Transverse colon (tissue), 4 donors: Measurements from ENCODE around the gene NEK1. TPM values are rescaled to one million over a fixed set of nuclear protein-coding genes. Genes with fewer than 3 reads are reported as not detected.

Experiments
- DNase-seq: peaks from one replicate; pipeline ENCODE4 v3.0.0-alpha.2; 2019
- H3K27ac ChIP-seq, 4 donors: fragments of 200-600 bp; sonication (generic); 2 replicates each; pipeline ENCODE4 v1.5.1; 2016 to 2018; ENCODE audit warnings: inconsistent platforms in 4 of 4
- H3K27me3 ChIP-seq: fragments of 200-600 bp; sonication (generic); 2 replicates; pipeline ENCODE4 v1.5.1; 2017; ENCODE audit warnings: inconsistent platforms
- H3K36me3 ChIP-seq, 4 donors: fragments of 200-600 bp; sonication (generic); 2 replicates each; pipeline ENCODE4 v1.5.1; 2017 to 2019; ENCODE audit warnings: inconsistent platforms in 4 of 4
- H3K4me1 ChIP-seq, 4 donors: fragments of 200-600 bp; sonication (generic); 2 replicates each; pipeline ENCODE4 v1.5.1; 2017 to 2020; ENCODE audit warnings: inconsistent platforms in 4 of 4
- H3K4me3 ChIP-seq, 4 donors: fragments of 200-600 bp; sonication (generic); 1 replicate in 1 of 4; 2 replicates in 3 of 4; pipeline versions ENCODE4 v1.5.1 to v1.6.1; 2017 to 2019; ENCODE audit warnings: inconsistent platforms in 4 of 4
- H3K9me3 ChIP-seq, 2 donors: fragments of 200-600 bp; sonication (generic); 2 replicates each; pipeline ENCODE4 v1.5.1; 2017 to 2019; ENCODE audit warnings: inconsistent platforms in 2 of 2
- EP300 ChIP-seq: sonication (generic); formaldehyde crosslinking; IDR thresholded peaks from one replicate; pipeline ENCODE4 v1.6.1; 2017; ENCODE audit warnings: antibody characterized with exemption, low read depth
- POLR2A ChIP-seq: fragments of 450-650 bp; IDR thresholded peaks from one replicate; pipeline ENCODE4 v1.6.1; 2016; ENCODE audit warnings: antibody characterized with exemption, mild to moderate bottlenecking, moderate library complexity
- POLR2AphosphoS5 ChIP-seq, 3 donors: sonication (generic); formaldehyde crosslinking; IDR thresholded peaks; one replicate each; pipeline ENCODE4 v1.6.1; 2016; ENCODE audit warnings: antibody characterized with exemption in 3 of 3
- WGBS, 2 donors: methylation state at CpG; one replicate each; pipeline ENCODE4 v1.1.5; 2018; ENCODE audit warnings: low coverage in 1 of 2; 5-methylcytosine and 5-hydroxymethylcytosine counted together
- in situ Hi-C, 4 donors: fragments of 200-750 bp; cut with MboI; loops; one replicate each; pipeline versions ENCODE4 v1.15.0 to v1.15.1; 2017; ENCODE audit warnings: low sequenced_read_pairs in 3 of 4, low pct_ligation_motif_present in 1 of 4, low pct_unique_long_range_greater_than_20kb in 1 of 4
- intact Hi-C: fragments of 100-400 bp; cut with DNase I; formaldehyde crosslinking; loops from one replicate; pipeline ENCODE4 v1.15.1; 2023; ENCODE audit warnings: low total_unique reads
- total RNA-seq, 4 donors: library from RNA; depleted of rRNA; stranded (reverse); fragments of >200 nt; gene quantifications; one replicate each; pipeline ENCODE4 v1.1.0, GENCODE V29; 2016
- TF ChIP-seq, protein P1 (sequence below), 5 experiments: fragments of 200-600 bp in 3 of 5; fragments of 450-650 bp in 2 of 5; sonication (generic) in 3 of 5; IDR thresholded peaks; 1 replicate in 2 of 5; 2 replicates in 3 of 5; pipeline ENCODE4 v1.5.1; 2016 to 2017; ENCODE audit warnings: antibody characterized with exemption in 5 of 5, inconsistent platforms in 3 of 5, mild to moderate bottlenecking in 2 of 5, moderate library complexity in 1 of 5

Gene NEK1
- total RNA-seq, 4 donors from 2014 or later, result 7.6 to 14.9 (median 10.2) TPM

DNA sequence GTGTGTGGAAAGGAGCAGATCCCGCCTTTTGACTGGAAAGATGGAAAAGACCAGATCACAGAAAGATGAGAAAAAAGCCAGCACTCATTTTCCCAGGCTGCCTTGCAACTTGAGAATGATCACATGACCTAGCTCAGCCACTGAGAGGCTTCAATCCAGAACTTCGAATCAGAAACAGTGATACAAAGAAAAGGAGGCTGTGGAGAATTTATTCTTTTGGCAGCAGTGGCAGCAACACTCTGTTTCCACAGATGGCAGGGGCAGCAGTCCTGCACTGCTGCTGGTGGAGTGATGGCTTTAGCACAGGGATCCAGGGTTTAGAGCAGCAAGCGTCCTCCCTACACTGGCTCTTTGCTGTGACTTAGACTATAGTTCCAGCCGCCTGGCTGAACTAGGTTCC is 263.8 kb downstream of the NEK1 start:
- no peaks in the 10 kb centered on the region for H3K4me1 ChIP-seq
- WGBS, 2 donors, result 96% methylated on average over 4 of the region's 4 CpGs; no CpG with 5 or more reads in 1 of the 2 donors
- no peak overlapping the region for H3K27ac ChIP-seq
- no peaks in the 10 kb centered on the region for H3K9me3 ChIP-seq
- in situ Hi-C loops (no loop called here), intact Hi-C loops (no loop called here)
- H3K4me3 ChIP-seq, result no peak overlapping the region
- TF ChIP-seq POLR2A (no peak), POLR2AphosphoS5 (IDR thresholded peaks at IDR 0.05) (no peak), EP300 (no peak)
- TF ChIP-seq, protein P1, sequence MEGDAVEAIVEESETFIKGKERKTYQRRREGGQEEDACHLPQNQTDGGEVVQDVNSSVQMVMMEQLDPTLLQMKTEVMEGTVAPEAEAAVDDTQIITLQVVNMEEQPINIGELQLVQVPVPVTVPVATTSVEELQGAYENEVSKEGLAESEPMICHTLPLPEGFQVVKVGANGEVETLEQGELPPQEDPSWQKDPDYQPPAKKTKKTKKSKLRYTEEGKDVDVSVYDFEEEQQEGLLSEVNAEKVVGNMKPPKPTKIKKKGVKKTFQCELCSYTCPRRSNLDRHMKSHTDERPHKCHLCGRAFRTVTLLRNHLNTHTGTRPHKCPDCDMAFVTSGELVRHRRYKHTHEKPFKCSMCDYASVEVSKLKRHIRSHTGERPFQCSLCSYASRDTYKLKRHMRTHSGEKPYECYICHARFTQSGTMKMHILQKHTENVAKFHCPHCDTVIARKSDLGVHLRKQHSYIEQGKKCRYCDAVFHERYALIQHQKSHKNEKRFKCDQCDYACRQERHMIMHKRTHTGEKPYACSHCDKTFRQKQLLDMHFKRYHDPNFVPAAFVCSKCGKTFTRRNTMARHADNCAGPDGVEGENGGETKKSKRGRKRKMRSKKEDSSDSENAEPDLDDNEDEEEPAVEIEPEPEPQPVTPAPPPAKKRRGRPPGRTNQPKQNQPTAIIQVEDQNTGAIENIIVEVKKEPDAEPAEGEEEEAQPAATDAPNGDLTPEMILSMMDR (IDR thresholded peaks at IDR 0.05), result no peak
- H3K36me3 ChIP-seq, result no peaks in the 10 kb centered on the region
- no peak for DNase-seq
- H3K27me3 ChIP-seq, result no peaks in the 10 kb centered on the region

DNA sequence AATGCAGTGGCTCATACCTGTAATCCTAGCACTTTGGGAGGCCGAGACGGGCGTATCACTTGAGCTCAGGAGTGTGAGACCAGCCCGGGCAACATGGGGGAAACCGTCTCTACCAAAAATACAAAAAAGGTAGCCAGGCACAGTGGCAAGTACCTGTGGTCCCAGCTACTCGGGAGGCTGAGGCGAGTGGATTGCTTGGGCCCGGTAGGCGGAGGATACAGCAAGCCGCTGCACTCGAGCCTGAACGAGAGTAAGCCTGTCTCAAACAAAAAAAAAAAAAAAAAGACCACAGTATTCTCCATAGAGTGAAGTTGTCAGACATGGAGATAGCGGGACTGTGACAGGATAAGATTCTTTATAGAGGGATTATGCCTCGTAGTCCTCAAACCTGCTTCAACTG is 265.5 kb downstream of the NEK1 start:
- Histone ChIP-seq H3K27me3 (no peaks in the 10 kb centered on the region), H3K27ac (no peak overlapping the region), H3K4me1 (no peaks in the 10 kb centered on the region), H3K4me3 (no peak overlapping the region), H3K9me3 (no peaks in the 10 kb centered on the region), H3K36me3 (no peaks in the 10 kb centered on the region)
- in situ Hi-C loops (no loop called here), intact Hi-C loops (no loop called here)
- WGBS, 2 donors, result 93 to 100% methylated on average over 3 to 14 of the region's 14 CpGs
- TF ChIP-seq EP300 (no peak), POLR2A (no peak), POLR2AphosphoS5 (IDR thresholded peaks at IDR 0.05) (no peak)
- TF ChIP-seq, protein P1 (IDR thresholded peaks at IDR 0.05), result no peak
- no peak for DNase-seq

GRCh38 chr4:169345316-169345721 is 267.1 kb downstream of the NEK1 start:
- Histone ChIP-seq H3K36me3 (no peaks in the 10 kb centered on the region), H3K9me3 (no peaks in the 10 kb centered on the region), H3K4me3 (no peak overlapping the region), H3K27ac (no peak overlapping the region), H3K27me3 (no peaks in the 10 kb centered on the region), H3K4me1 (no peaks in the 10 kb centered on the region)
- intact Hi-C loops (no loop called here), in situ Hi-C loops (no loop called here)
- TF ChIP-seq POLR2AphosphoS5 (IDR thresholded peaks at IDR 0.05), result no peak
- TF ChIP-seq, protein P1 (IDR thresholded peaks at IDR 0.05), result no peak
- no peak for TF ChIP-seq EP300
- WGBS, 2 donors, result 80 to 86% methylated on average over 1 to 2 of the region's 2 CpGs
- DNase-seq, result no peak

Other genes with a start within 250 kb of the NEK1 start
- 10 to 100 TPM; 46.8 to 91.1 (median 69.3) TPM for gene CLCN3, start 8.0 kb upstream of the NEK1 start, total RNA-seq
- 100 to 1,000 TPM in 1 of 4 donors, 10 to 100 TPM in 3; 14.1 to 139 (median 35.1) TPM for gene HPF1, start 145.4 kb upstream of the NEK1 start, total RNA-seq